Inflammatory macrophage treated with lipopolysaccharide for 1 hour (primary cell): ENCODE measurements around the gene KIF22.
A peak's percentile ranks its signal among the peaks of the same experiment; 100 is the strongest.

Experiments used
- DNase-seq, 2 donors: peaks; one replicate each; pipeline ENCODE4 v3.0.0-alpha.2; 2020 to 2022

The KIF22 gene

GRCh38 chr16:29804455-29805231 is 14.1 kb downstream of the KIF22 start:
- DNase-seq = peak in 1 of 2 donors; percentile 51

- peak; percentile 96 to 97 for DNase-seq
Measured at GRCh38 chr16:29805232-29806098, 14.9 kb downstream of the KIF22 start.

- DNase-seq = peak in 1 of 2 donors; percentile 52
Measured at GRCh38 chr16:29806099-29806579, 15.6 kb downstream of the KIF22 start, which contains the start of gene MAZ. Gene MAZ, plus strand, starts transcription at chr16:29806529. Its CDS starts 173 bp downstream, at chr16:29806702.

- peak in 1 of 2 donors; percentile 31 for DNase-seq
Measured at GRCh38 chr16:29806641-29807425, 16.3 kb downstream of the KIF22 start.

GRCh38 chr16:29807426-29808218 is 17.1 kb downstream of the KIF22 start:
- peak; percentile 82 to 86 for DNase-seq

- no peak for DNase-seq
Measured at GRCh38 chr16:29808219-29808900, 17.8 kb downstream of the KIF22 start.

- no peak for DNase-seq
Measured at GRCh38 chr16:29809031-29809747, 18.6 kb downstream of the KIF22 start.

GRCh38 chr16:29809850-29810698 is 19.5 kb downstream of the KIF22 start:
- DNase-seq = no peak

- no peak for DNase-seq
Measured at GRCh38 chr16:29810699-29811169, 20.2 kb downstream of the KIF22 start.

- peak; percentile 93 to 95 for DNase-seq
Measured at GRCh38 chr16:29811170-29811895, 20.8 kb downstream of the KIF22 start.

GRCh38 chr16:29811896-29812665 is 21.5 kb downstream of the KIF22 start, which contains the start of gene PRRT2:
Gene PRRT2, plus strand, starts transcription at chr16:29812193. Its CDS starts 862 bp downstream, at chr16:29813055.
- no peak for DNase-seq

GRCh38 chr16:29812754-29813643 is 22.4 kb downstream of the KIF22 start:
- DNase-seq = no peak

GRCh38 chr16:29813644-29814562 is 23.4 kb downstream of the KIF22 start:
- no peak for DNase-seq

- DNase-seq = no peak
Measured at GRCh38 chr16:29814592-29814991, 24.0 kb downstream of the KIF22 start.

- DNase-seq = no peak
Measured at GRCh38 chr16:29815032-29815721, 24.6 kb downstream of the KIF22 start.
